A673 (cell line): ENCODE data around the gene RAMAC.

Source experiments
- CTCF ChIP-seq: fragments of 300-800, 200-600 bp; sonication (generic); conservative IDR thresholded peaks from 2 replicates; pipeline ENCODE4 v1.5.1; 2017; ENCODE audit warnings: low read depth, mild to moderate bottlenecking, antibody characterized with exemption, low read length, moderate library complexity, mixed read lengths
- EZH2 ChIP-seq: fragments of 200-600 bp; sonication (generic); IDR thresholded peaks from 2 replicates; pipeline ENCODE4 v1.6.1; 2017; ENCODE audit warnings: borderline replicate concordance, low read depth, mild to moderate bottlenecking, mixed read lengths, antibody characterized with exemption, low read length; ENCODE audit not compliant: poor library complexity, severe bottlenecking

GRCh38 chr15:82950746-82951370 lies 35.2 kb upstream of the RAMAC start:
- TF ChIP-seq CTCF (no peak), EZH2 (no peak)
